Fibroblast of skin of back (primary cell): Measurements from ENCODE around the gene CHPF. TPM values are rescaled to one million over a fixed set of nuclear protein-coding genes. Genes with fewer than 3 reads are reported as not detected.
A peak's percentile ranks its signal among the peaks of the same experiment; 100 is the strongest.

Experiments used
- DNase-seq: peaks from one replicate; pipeline ENCODE4 v3.0.0-alpha.2; 2013
- polyA plus RNA-seq, 2 experiments: library from polyadenylated mRNA; unstranded; fragments of 120-200 nt; gene quantifications; one replicate each; pipeline ENCODE4 v1.2.1, GENCODE V29; 2013; ENCODE audit not compliant: insufficient read length in 2 of 2

Gene CHPF
- 137 TPM for polyA plus RNA-seq (2013, experiment 1 of 2; ENCODE audit: insufficient read length)
- 155 TPM for polyA plus RNA-seq (2013, experiment 2 of 2; ENCODE audit: insufficient read length)

GRCh38 chr2:219543596-219544358 is at the start of gene CHPF, which contains the start of gene TMEM198:
Gene CHPF (minus strand): TSS chr2:219543809. CDS start chr2:219543538, 271 bp downstream.
Gene TMEM198 (plus strand): TSS chr2:219544028. CDS start chr2:219544728, 700 bp downstream.
- peak; percentile 98 for DNase-seq

- DNase-seq, result no peak
These were observed 49.5 kb upstream of the CHPF start for GRCh38 chr2:219593154-219593553.

GRCh38 chr2:219592736-219593135 is 49.1 kb upstream of the CHPF start:
- no peak for DNase-seq

GRCh38 chr2:219591091-219591490 is 47.5 kb upstream of the CHPF start:
- no peak for DNase-seq

- DNase-seq, result no peak
These were observed 37.7 kb upstream of the CHPF start for GRCh38 chr2:219581346-219581745.

- no peak for DNase-seq
These were observed 35.4 kb upstream of the CHPF start for GRCh38 chr2:219578811-219579613.

GRCh38 chr2:219576505-219577388 is 33.1 kb upstream of the CHPF start:
- DNase-seq, result peak; percentile 15

- no peak for DNase-seq
These were observed 32.2 kb upstream of the CHPF start for GRCh38 chr2:219575566-219576504.

GRCh38 chr2:219574484-219575311 is 31.1 kb upstream of the CHPF start:
- DNase-seq, result no peak

GRCh38 chr2:219573166-219573565 is 29.6 kb upstream of the CHPF start:
- DNase-seq, result no peak

GRCh38 chr2:219572237-219573001 is 28.8 kb upstream of the CHPF start, which contains the start of gene INHA:
Gene INHA (plus strand): TSS chr2:219572310. CDS start chr2:219572375, 65 bp downstream.
- no peak for DNase-seq

- peak; percentile 80 for DNase-seq
These were observed 28.0 kb upstream of the CHPF start, which contains the start of gene OBSL1 for GRCh38 chr2:219571311-219572236. Gene OBSL1 (minus strand): TSS chr2:219571539. CDS start chr2:219571232, 307 bp downstream.

- peak; percentile 23 for DNase-seq
These were observed 27.3 kb upstream of the CHPF start for GRCh38 chr2:219570924-219571310.

GRCh38 chr2:219570194-219570923 is 26.8 kb upstream of the CHPF start:
- DNase-seq, result peak; percentile 48

GRCh38 chr2:219569635-219570034 is 26.0 kb upstream of the CHPF start:
- no peak for DNase-seq

GRCh38 chr2:219569041-219569440 is 25.4 kb upstream of the CHPF start:
- DNase-seq, result no peak

- no peak for DNase-seq
These were observed 24.3 kb upstream of the CHPF start for GRCh38 chr2:219567791-219568361.
